H1 (cell line): Measurements from ENCODE around the gene FAM200B. TPM values are rescaled to one million over a fixed set of nuclear protein-coding genes. Genes with fewer than 3 reads are reported as not detected.

Experiments
- CTCF ChIA-PET: fragments of 300-600 bp; sonication (Branson Sonifier 250); formaldehyde crosslinking; loops from one replicate; lab custom pipeline; 2021; ENCODE audit not compliant: partially characterized antibody; lab: Charles Lee
- POLR2A ChIA-PET: fragments of 300-600 bp; sonication (Branson Sonifier 250); formaldehyde crosslinking; loops from one replicate; lab custom pipeline; 2021; ENCODE audit warnings: inconsistent platforms; ENCODE audit not compliant: partially characterized antibody; lab: Charles Lee
- DNase-seq, 2 experiments: peaks; one replicate each; pipeline versions ENCODE4 v3.0.0 to v3.0.0-alpha.2; 2010 to 2022; ENCODE audit warnings: low spot score in 2 of 2, low read depth in 1 of 2, mixed read lengths in 1 of 2
- FAIRE-seq: peaks from 2 replicates; lab custom pipeline; 2011; peaks lifted over from hg19 to GRCh38; lab: Jason Lieb, UNC
- H2AFZ ChIP-seq: 2 replicates; pipeline ENCODE4 v1.8.1; 2012; ENCODE audit warnings: low read length, inconsistent platforms
- H2AK5ac ChIP-seq: 2 replicates; pipeline ENCODE4 v1.6.1; 2013; ENCODE audit warnings: low read depth, low read length
- H2BK120ac ChIP-seq: replicated peaks from 2 replicates; pipeline ENCODE3; 2013; ENCODE audit warnings: low read depth, low read length, inconsistent platforms
- H2BK12ac ChIP-seq: 2 replicates; pipeline ENCODE4 v1.6.1; 2013; ENCODE audit warnings: low read depth, low read length
- H2BK15ac ChIP-seq: 2 replicates; pipeline ENCODE4 v1.6.1; 2013; ENCODE audit warnings: low read length
- H2BK20ac ChIP-seq: 2 replicates; pipeline ENCODE4 v1.6.1; 2013; ENCODE audit warnings: low read length
- H2BK5ac ChIP-seq: 2 replicates; pipeline ENCODE4 v1.6.1; 2013; ENCODE audit warnings: low read depth, low read length
- H3K14ac ChIP-seq: 2 replicates; pipeline ENCODE4 v1.6.1; 2013; ENCODE audit warnings: inconsistent platforms; ENCODE audit not compliant: insufficient read length
- H3K18ac ChIP-seq: 2 replicates; pipeline ENCODE4 v1.6.1; 2013; ENCODE audit warnings: low read length; ENCODE audit errors: extremely low read depth
- H3K23ac ChIP-seq: 2 replicates; pipeline ENCODE4 v1.6.1; 2013; ENCODE audit warnings: inconsistent platforms; ENCODE audit not compliant: insufficient read length
- H3K23me2 ChIP-seq: 2 replicates; pipeline ENCODE4 v1.6.1; 2013; ENCODE audit warnings: low read depth, low read length
- H3K27ac ChIP-seq: 2 replicates; pipeline ENCODE4 v1.6.1; 2011; ENCODE audit warnings: low read depth, low read length, inconsistent platforms
- H3K27me3 ChIP-seq, 4 experiments: replicated peaks in 1 of 4; 1 replicate in 1 of 4; 2 replicates in 3 of 4; pipeline versions ENCODE4 v1.6.1 to v1.8.1; 2011 to 2013; ENCODE audit warnings: low read length in 3 of 4, mild to moderate bottlenecking in 3 of 4, inconsistent platforms in 2 of 4, mixed read lengths in 2 of 4, moderate library complexity in 1 of 4; ENCODE audit not compliant: control insufficient read depth in 3 of 4, insufficient read depth in 3 of 4; ENCODE audit errors: extremely low read depth in 1 of 4
- H3K36me3 ChIP-seq, 4 experiments: 2 replicates each; pipeline versions ENCODE4 v1.6.1 to v1.8.1; 2011 to 2013; ENCODE audit warnings: mild to moderate bottlenecking in 4 of 4, low read length in 3 of 4, moderate library complexity in 2 of 4, control low read depth in 1 of 4, inconsistent platforms in 1 of 4; ENCODE audit not compliant: insufficient read depth in 4 of 4, control insufficient read depth in 2 of 4
- H3K4ac ChIP-seq: replicated peaks from 2 replicates; pipeline ENCODE3; 2013; ENCODE audit warnings: low read length, low read depth, mixed read lengths, inconsistent platforms; ENCODE audit not compliant: insufficient read length
- H3K4me1 ChIP-seq, 4 experiments: replicated peaks in 1 of 4; 1 replicate in 1 of 4; 2 replicates in 3 of 4; pipeline versions ENCODE4 v1.6.1 to v1.8.1; 2011 to 2013; ENCODE audit warnings: low read length in 3 of 4, inconsistent platforms in 2 of 4, mixed read lengths in 1 of 4; ENCODE audit not compliant: insufficient read depth in 4 of 4, control insufficient read depth in 3 of 4
- H3K4me2 ChIP-seq, 2 experiments: 2 replicates each; pipeline versions ENCODE4 v1.6.1 to v1.8.1; 2011 to 2013; ENCODE audit warnings: low read depth in 2 of 2, low read length in 2 of 2, control low read depth in 1 of 2, inconsistent platforms in 1 of 2, mild to moderate bottlenecking in 1 of 2; ENCODE audit not compliant: insufficient read depth in 1 of 2
- H3K4me3 ChIP-seq, 4 experiments: fragments of 200-600, 300-600 bp in 1 of 4; sonication (generic), shearing (Covaris generic), sonication (Bioruptor Twin) in 1 of 4; 2 replicates each; pipeline versions ENCODE4 v1.5.1 to v1.8.1; 2011 to 2016; ENCODE audit warnings: low read length in 4 of 4, low read depth in 3 of 4, control low read depth in 2 of 4, inconsistent platforms in 2 of 4, mild to moderate bottlenecking in 2 of 4, mixed read lengths in 1 of 4, moderate library complexity in 1 of 4; ENCODE audit not compliant: insufficient read depth in 2 of 4; ENCODE audit errors: extremely low read depth in 1 of 4
- H3K56ac ChIP-seq: replicated peaks from 2 replicates; pipeline ENCODE3; 2013; ENCODE audit warnings: low read depth, mild to moderate bottlenecking, mixed read lengths, low read length, inconsistent platforms; ENCODE audit not compliant: insufficient read length
- H3K79me1 ChIP-seq: 2 replicates; pipeline ENCODE4 v1.6.1; 2013; ENCODE audit warnings: low read depth, low read length, control low read depth
- H3K79me2 ChIP-seq, 2 experiments: 2 replicates each; pipeline versions ENCODE4 v1.6.1 to v1.8.1; 2012 to 2013; ENCODE audit warnings: low read length in 2 of 2, mild to moderate bottlenecking in 2 of 2, inconsistent platforms in 1 of 2; ENCODE audit not compliant: insufficient read depth in 2 of 2, control insufficient read depth in 1 of 2
- H3K9ac ChIP-seq, 4 experiments: replicated peaks in 1 of 4; 1 replicate in 1 of 4; 2 replicates in 3 of 4; pipeline versions ENCODE4 v1.6.1 to v1.8.1; 2011 to 2013; ENCODE audit warnings: low read depth in 3 of 4, low read length in 3 of 4, control low read depth in 2 of 4, mild to moderate bottlenecking in 2 of 4, moderate library complexity in 2 of 4, inconsistent platforms in 1 of 4; ENCODE audit errors: extremely low read depth in 1 of 4
- H3K9me3 ChIP-seq, 2 experiments: 2 replicates each; pipeline versions ENCODE4 v1.6.1 to v1.8.1; 2012 to 2013; ENCODE audit warnings: mild to moderate bottlenecking in 2 of 2, moderate library complexity in 2 of 2, control low read depth in 1 of 2, inconsistent platforms in 1 of 2, low read depth in 1 of 2, low read length in 1 of 2, mixed read lengths in 1 of 2; ENCODE audit not compliant: insufficient read depth in 2 of 2
- H4K20me1 ChIP-seq, 2 experiments: replicated peaks in 1 of 2; 2 replicates each; pipeline versions ENCODE3 to v1.8.1; 2011 to 2013; ENCODE audit warnings: inconsistent platforms in 2 of 2, low read length in 2 of 2, mild to moderate bottlenecking in 1 of 2; ENCODE audit not compliant: insufficient read depth in 2 of 2, control insufficient read depth in 1 of 2
- H4K5ac ChIP-seq: 2 replicates; pipeline ENCODE4 v1.6.1; 2013; ENCODE audit warnings: low read length, low read depth, mixed read lengths, inconsistent platforms; ENCODE audit not compliant: insufficient read length
- H4K8ac ChIP-seq: 2 replicates; pipeline ENCODE4 v1.8.0; 2013; ENCODE audit warnings: mild to moderate bottlenecking, moderate library complexity, low read length, inconsistent platforms; ENCODE audit not compliant: insufficient read depth; ENCODE audit errors: extremely low read depth
- H4K91ac ChIP-seq: replicated peaks from 2 replicates; pipeline ENCODE3; 2013; ENCODE audit warnings: low read length, mixed read lengths, inconsistent platforms; ENCODE audit not compliant: insufficient read length
- ASH2L ChIP-seq: fragments of 200-600, 300-600 bp; sonication (generic); IDR thresholded peaks from one replicate; pipeline ENCODE4 v1.7.1; 2017; ENCODE audit warnings: low read length
- HDAC2 ChIP-seq, 2 experiments: fragments of 300-600 bp in 1 of 2; sonication (generic) in 1 of 2; IDR thresholded peaks; 2 replicates each; pipeline ENCODE4 v1.6.1; 2011 to 2012; ENCODE audit warnings: low read depth in 2 of 2, low read length in 2 of 2, mild to moderate bottlenecking in 2 of 2, moderate library complexity in 2 of 2, borderline replicate concordance in 1 of 2, inconsistent platforms in 1 of 2
- KDM4A ChIP-seq: IDR thresholded peaks from one replicate; pipeline ENCODE4 v1.7.1; 2012; ENCODE audit warnings: low read depth, mild to moderate bottlenecking, moderate library complexity, low read length, inconsistent platforms; ENCODE audit not compliant: severe bottlenecking
- PHF8 ChIP-seq: fragments of 200-600 bp; sonication (generic); conservative IDR thresholded peaks from 2 replicates; pipeline ENCODE4 v1.7.1; 2012; ENCODE audit warnings: low read depth, mild to moderate bottlenecking, inconsistent platforms, low read length, moderate library complexity
- POLR2A ChIP-seq, 2 experiments: IDR thresholded peaks; 1 replicate in 1 of 2; 2 replicates in 1 of 2; pipeline ENCODE4 v1.6.1; 2011; ENCODE audit warnings: low read depth in 2 of 2, low read length in 2 of 2, mild to moderate bottlenecking in 2 of 2; ENCODE audit errors: control extremely low read depth in 1 of 2
- RBBP5 ChIP-seq: IDR thresholded peaks from 2 replicates; pipeline ENCODE4 v1.7.1; 2012; ENCODE audit warnings: low read depth, mild to moderate bottlenecking, inconsistent platforms, low read length, moderate library complexity, borderline replicate concordance
- RFX5 ChIP-seq: IDR thresholded peaks from 2 replicates; pipeline ENCODE4 v1.6.1; 2011; ENCODE audit warnings: low read depth, low read length, improper control_type of control experiment, borderline replicate concordance
- SIN3A ChIP-seq, 2 experiments: IDR thresholded peaks in 1 of 2; conservative IDR thresholded peaks in 1 of 2; 2 replicates each; pipeline ENCODE4 v1.6.1; 2011 to 2012; ENCODE audit warnings: low read length in 2 of 2, improper control_type of control experiment in 1 of 2, low read depth in 1 of 2, mild to moderate bottlenecking in 1 of 2
- SIX5 ChIP-seq: IDR thresholded peaks from 2 replicates; pipeline ENCODE4 v1.6.1; 2011; ENCODE audit warnings: mild to moderate bottlenecking, low read depth, low read length
- TBP ChIP-seq: IDR thresholded peaks from 2 replicates; pipeline ENCODE4 v1.6.1; 2011; ENCODE audit warnings: low read depth, low read length, improper control_type of control experiment
- WGBS, 2 experiments: shearing (Covaris generic) in 1 of 2; methylation state at CpG; one replicate each; pipeline versions ENCODE4 v1.1.6 to v1.1.7; 2013 to 2015; ENCODE audit warnings: low lambda C conversion rate in 2 of 2, mixed read lengths in 2 of 2, inconsistent platforms in 1 of 2, low coverage in 1 of 2, missing lambda C conversion rate in 1 of 2; ENCODE audit not compliant: insufficient replicate concordance in 2 of 2, insufficient coverage in 1 of 2, insufficient read length in 1 of 2; ENCODE audit errors: extremely low coverage in 1 of 2, missing lambda C conversion rate in 1 of 2; 5-methylcytosine and 5-hydroxymethylcytosine counted together
- polyA plus RNA-seq, 7 experiments: library from polyadenylated mRNA; depleted of rRNA in 3 of 7; stranded (reverse) in 5 of 7; unstranded in 2 of 7; fragments of >200 nt in 5 of 7; fragments of 200-250 nt in 2 of 7; gene quantifications; 1 replicate in 5 of 7; 2 replicates in 1 of 7; 4 replicates in 1 of 7; pipeline versions ENCODE4 v1.2.1 to v1.2.3, GENCODE V29; 2011 to 2013; ENCODE audit warnings: missing spikeins in 2 of 7, mixed read lengths in 2 of 7
- total RNA-seq: library from RNA; stranded (reverse); fragmentation: NEBNext Ultra II Directional; extraction: Animal tissue kit (Norgen Biotek cat#: 25700); gene quantifications from 2 replicates; pipeline ENCODE4 v1.2.1, GENCODE V29; 2021

FAM200B gene
- total and polyA plus RNA-seq, 2 of the 8 experiments (the other 6 are each of a cell fraction or from before 2014, with no cell fraction given), result 10.7 to 23.7 TPM

DNA sequence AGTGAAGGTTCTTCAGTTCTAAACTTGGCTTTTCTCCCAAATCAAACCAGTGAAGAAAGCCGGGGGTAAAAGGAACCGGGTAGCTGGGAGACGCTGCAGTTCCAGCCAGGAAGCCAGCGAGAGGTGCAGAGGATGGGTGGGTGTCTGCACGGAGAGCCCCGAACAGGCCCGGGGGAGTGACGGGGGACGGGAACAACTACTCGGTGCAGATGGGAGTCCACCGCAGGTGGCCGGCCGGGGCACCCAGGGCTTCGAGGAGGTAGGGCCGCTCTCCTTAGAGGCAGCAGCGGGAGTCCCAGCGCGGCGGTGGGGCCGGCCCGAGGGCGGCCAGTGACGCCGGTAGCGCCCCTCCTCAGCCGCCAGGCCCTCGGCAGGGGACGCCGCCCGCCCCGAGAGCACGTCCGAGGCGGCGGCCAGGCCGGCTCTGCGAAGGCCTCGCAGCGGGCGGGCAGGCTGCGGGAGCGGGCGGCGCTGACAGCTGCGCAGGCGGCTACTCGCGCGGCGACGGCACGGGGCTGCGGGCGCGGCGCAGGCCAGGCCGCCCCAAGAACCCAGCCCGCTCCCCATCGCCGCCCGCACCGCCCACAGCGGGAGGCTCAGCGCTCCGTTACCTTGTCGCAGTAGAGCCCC lies 26.9 kb upstream of the FAM200B start:
- Histone ChIP-seq H3K14ac (peak overlapping the region; percentile 93), H2BK20ac (no peak overlapping the region), H2AK5ac (no peak overlapping the region), H3K4me1 (peaks cover 2 to 11% (median 5%) of the 10 kb centered on the region in 4 experiments; a peak in 5 of 7 replicates), H2BK5ac (peak overlapping the region; percentile 90; the same call in 1 of the 2 replicates), H3K27ac (peak overlapping the region; percentile 76), H3K56ac (peak overlapping the region; percentile 52), H3K27me3 (no peaks in the 10 kb centered on the region), H3K23me2 (peaks cover 7% of the 10 kb centered on the region), H2BK120ac (no peak overlapping the region), H3K9me3 (no peaks in the 10 kb centered on the region), H3K36me3 (peaks cover 0 to 2% (median 0%) of the 10 kb centered on the region in 4 experiments; a peak in 1 of 8 replicates), H2BK15ac (no peak overlapping the region), H3K79me2 (peaks cover 0 to 45% of the 10 kb centered on the region in 2 experiments; a peak in 2 of 4 replicates), H4K5ac (peak overlapping the region; percentile 99), H2BK12ac (no peak overlapping the region), H4K20me1 (no peaks in the 10 kb centered on the region), H4K8ac (peak overlapping the region; percentile 95; the same call in 1 of the 2 replicates), H3K23ac (peak overlapping the region; percentile 77), H3K9ac (peak overlapping the region; percentile 70 to 99 (median 89)), H3K4ac (peak overlapping the region; percentile 69), H2AFZ (peak overlapping the region; percentile 81; the same call in 1 of the 2 replicates), H4K91ac (peak overlapping the region; percentile 86), H3K79me1 (no peaks in the 10 kb centered on the region), H3K4me2 (peak overlapping the region; percentile 84 to 95), H3K18ac (peak overlapping the region; percentile 97), H3K4me3 (peak overlapping the region; percentile 82 to 88 (median 86))
- POLR2A ChIA-PET, result interaction anchor here (0.6 to 6.9 kb wide), 15 partner anchors 10 to 1358 kb away, joined by 3 to 64 read pairs (median 3); partner anchors contain the start of genes CC2D2A and FAM200B
- WGBS, 2 experiments, result 1% methylated on average over 43 of the region's 66 CpGs; no CpG with 5 or more reads in 1 of the 2 experiments
- CTCF ChIA-PET, result interaction anchor here (1.0 to 2.4 kb wide), 7 partner anchors 9 to 180 kb away, joined by 3 to 7 read pairs (median 4); no protein-coding TSS in a partner anchor
- FAIRE-seq, result no peak
- DNase-seq, result no peak
- TF ChIP-seq ASH2L (peak; percentile 0), RBBP5 (peak; percentile 86; the same call in 1 of the 2 replicates), RFX5 (no peak), SIN3A (conservative IDR thresholded peaks at IDR 0.05 in 1 of 2, IDR thresholded peaks at IDR 0.05 in 1 of 2; ENCODE audit: low read depth in 1 of 2, low read length in 2 of 2) (peak; percentile 12 to 46; a peak in 1 of 4 replicates), POLR2A (IDR thresholded peaks at IDR 0.05; ENCODE audit: control extremely low read depth in 1 of 2, low read depth in 2 of 2, low read length in 2 of 2) (peak in 1 of 2 experiments; percentile 21; a peak in 1 of 3 replicates), HDAC2 (IDR thresholded peaks at IDR 0.05; ENCODE audit: borderline replicate concordance in 1 of 2, low read depth in 2 of 2, low read length in 2 of 2) (no peak; a peak in 1 of 4 replicates), PHF8 (peak; percentile 63), TBP (0 out of 2 replicates have a peak, but pooled peaks have one; percentile 17), KDM4A (peak; percentile 55), SIX5 (no peak)
